Vagina (tissue), 2 donors: ENCODE measurements around the gene CTU2. TPM values are rescaled to one million over a fixed set of nuclear protein-coding genes. Genes with fewer than 3 reads are reported as not detected.

ENCODE experiments used
- DNase-seq, 2 donors: peaks; one replicate each; pipeline ENCODE4 v3.0.0-alpha.2; 2017; ENCODE audit errors: extremely low spot score in 2 of 2
- H3K27ac ChIP-seq: fragments of 200-600 bp; sonication (generic); one replicate; pipeline ENCODE4 v1.5.1; 2019
- H3K27me3 ChIP-seq: fragments of 200-600 bp; sonication (generic); one replicate; pipeline ENCODE4 v1.5.1; 2019
- H3K36me3 ChIP-seq, 2 donors: fragments of 200-600 bp; sonication (generic); one replicate each; pipeline ENCODE4 v1.5.1; 2017 to 2019
- H3K4me1 ChIP-seq: fragments of 200-600 bp; sonication (generic); one replicate; pipeline ENCODE4 v1.5.1; 2019
- H3K4me3 ChIP-seq, 2 donors: fragments of 200-600 bp; sonication (generic); 1 replicate in 1 of 2; 2 replicates in 1 of 2; pipeline ENCODE4 v1.5.1; 2016 to 2019
- H3K9me3 ChIP-seq: fragments of 200-600 bp; sonication (generic); one replicate; pipeline ENCODE4 v1.5.1; 2019
- POLR2A ChIP-seq, 2 donors: fragments of 450-650 bp; IDR thresholded peaks; one replicate each; pipeline ENCODE4 v1.6.1; 2017; ENCODE audit warnings: antibody characterized with exemption in 2 of 2, mild to moderate bottlenecking in 2 of 2, moderate library complexity in 2 of 2
- POLR2AphosphoS5 ChIP-seq, 2 donors: sonication (generic); formaldehyde crosslinking; IDR thresholded peaks; one replicate each; pipeline ENCODE4 v1.9.0; 2017; ENCODE audit warnings: antibody characterized with exemption in 2 of 2, mild to moderate bottlenecking in 2 of 2, low read depth in 1 of 2; ENCODE audit not compliant: insufficient read depth in 1 of 2
- intact Hi-C: fragments of 100-400 bp; cut with DNase I; formaldehyde crosslinking; loops from one replicate; pipeline ENCODE4 v1.15.1; 2023
- total RNA-seq: library from RNA; depleted of rRNA; stranded (reverse); fragments of >200 nt; gene quantifications from one replicate; pipeline ENCODE4 v1.2.3, GENCODE V29; 2016
- TF ChIP-seq, protein P1 (sequence below), 3 experiments: fragments of 450-650 bp in 2 of 3; fragments of 200-600 bp in 1 of 3; sonication (generic) in 1 of 3; IDR thresholded peaks; one replicate each; pipeline ENCODE4 v1.5.1; 2017 to 2019; ENCODE audit warnings: antibody characterized with exemption in 3 of 3, mild to moderate bottlenecking in 2 of 3, moderate library complexity in 2 of 3

The CTU2 gene
- total RNA-seq, 1 donor from 2014 or later = 7.9 TPM

- no peak overlapping the region for H3K27ac ChIP-seq
- intact Hi-C loops = no loop called here
- no peaks in the 10 kb centered on the region for H3K4me1 ChIP-seq
- H3K27me3 ChIP-seq = no peaks in the 10 kb centered on the region
- DNase-seq = no peak
- TF ChIP-seq POLR2A (IDR thresholded peaks at IDR 0.05) (no peak), POLR2AphosphoS5 (IDR thresholded peaks at IDR 0.05; ENCODE audit: insufficient read depth in 1 of 2, low read depth in 1 of 2) (no peak)
- TF ChIP-seq, protein P1, sequence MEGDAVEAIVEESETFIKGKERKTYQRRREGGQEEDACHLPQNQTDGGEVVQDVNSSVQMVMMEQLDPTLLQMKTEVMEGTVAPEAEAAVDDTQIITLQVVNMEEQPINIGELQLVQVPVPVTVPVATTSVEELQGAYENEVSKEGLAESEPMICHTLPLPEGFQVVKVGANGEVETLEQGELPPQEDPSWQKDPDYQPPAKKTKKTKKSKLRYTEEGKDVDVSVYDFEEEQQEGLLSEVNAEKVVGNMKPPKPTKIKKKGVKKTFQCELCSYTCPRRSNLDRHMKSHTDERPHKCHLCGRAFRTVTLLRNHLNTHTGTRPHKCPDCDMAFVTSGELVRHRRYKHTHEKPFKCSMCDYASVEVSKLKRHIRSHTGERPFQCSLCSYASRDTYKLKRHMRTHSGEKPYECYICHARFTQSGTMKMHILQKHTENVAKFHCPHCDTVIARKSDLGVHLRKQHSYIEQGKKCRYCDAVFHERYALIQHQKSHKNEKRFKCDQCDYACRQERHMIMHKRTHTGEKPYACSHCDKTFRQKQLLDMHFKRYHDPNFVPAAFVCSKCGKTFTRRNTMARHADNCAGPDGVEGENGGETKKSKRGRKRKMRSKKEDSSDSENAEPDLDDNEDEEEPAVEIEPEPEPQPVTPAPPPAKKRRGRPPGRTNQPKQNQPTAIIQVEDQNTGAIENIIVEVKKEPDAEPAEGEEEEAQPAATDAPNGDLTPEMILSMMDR (IDR thresholded peaks at IDR 0.05) = no peak
- H3K4me3 ChIP-seq = no peak overlapping the region
- H3K9me3 ChIP-seq = no peaks in the 10 kb centered on the region
- H3K36me3 ChIP-seq = peaks cover 0 to 51% of the 10 kb centered on the region in 2 donors
Measured at GRCh38 chr16:88714420-88715302, 8.4 kb downstream of the CTU2 start.

DNA sequence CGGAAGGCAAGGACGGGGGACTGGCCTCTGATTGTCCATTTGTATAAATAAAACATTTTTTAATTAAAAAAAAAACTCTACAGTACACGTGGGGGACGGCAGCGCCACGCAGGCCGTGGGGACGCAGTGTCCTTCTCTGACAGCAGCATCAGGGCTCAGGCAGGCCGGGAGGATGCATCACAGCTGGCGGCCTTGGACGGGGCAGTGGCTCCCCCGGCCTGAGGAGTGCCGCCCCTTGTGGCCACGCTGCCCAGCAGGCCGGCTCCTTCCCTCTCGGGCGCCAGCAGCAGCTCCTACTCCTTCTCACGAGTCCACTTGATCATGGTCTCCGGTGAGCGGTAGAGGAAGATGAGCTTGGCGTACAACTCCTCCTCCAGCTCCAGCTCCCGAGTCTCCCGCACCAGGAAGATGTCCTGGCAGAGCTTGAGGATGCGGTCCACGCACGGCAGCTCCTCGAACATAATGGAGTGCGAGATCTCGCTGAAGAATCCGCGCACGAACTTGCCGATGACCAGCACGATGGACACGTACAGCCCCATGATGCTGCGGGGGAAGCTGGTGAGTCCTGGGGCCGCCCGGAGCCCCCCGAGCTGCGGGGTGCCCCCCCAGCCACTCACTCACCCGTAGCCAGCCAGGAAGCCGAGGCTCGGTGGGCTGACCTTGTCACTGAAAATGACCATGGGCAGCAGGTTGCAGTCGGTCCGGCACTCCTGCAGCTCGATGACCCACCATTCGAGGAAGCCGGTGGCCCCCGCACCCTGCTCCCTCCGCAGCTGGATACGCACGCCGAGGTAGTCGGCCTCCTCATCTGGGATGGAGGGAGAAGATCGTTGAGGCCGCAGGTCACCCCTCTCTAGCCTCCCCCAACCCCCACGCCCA lies 9.2 kb downstream of the CTU2 start:
- intact Hi-C loops = no loop called here
- H3K27ac ChIP-seq = no peak overlapping the region
- H3K36me3 ChIP-seq = peaks cover 0 to 60% of the 10 kb centered on the region in 2 donors
- no peaks in the 10 kb centered on the region for H3K9me3 ChIP-seq
- no peak for DNase-seq
- TF ChIP-seq, protein P1 (IDR thresholded peaks at IDR 0.05) = no peak
- no peak for TF ChIP-seq POLR2A (IDR thresholded peaks at IDR 0.05)
- TF ChIP-seq POLR2AphosphoS5 (IDR thresholded peaks at IDR 0.05; ENCODE audit: insufficient read depth in 1 of 2, low read depth in 1 of 2) = no peak
- no peaks in the 10 kb centered on the region for H3K27me3 ChIP-seq
- no peaks in the 10 kb centered on the region for H3K4me1 ChIP-seq
- H3K4me3 ChIP-seq = no peak overlapping the region

DNA sequence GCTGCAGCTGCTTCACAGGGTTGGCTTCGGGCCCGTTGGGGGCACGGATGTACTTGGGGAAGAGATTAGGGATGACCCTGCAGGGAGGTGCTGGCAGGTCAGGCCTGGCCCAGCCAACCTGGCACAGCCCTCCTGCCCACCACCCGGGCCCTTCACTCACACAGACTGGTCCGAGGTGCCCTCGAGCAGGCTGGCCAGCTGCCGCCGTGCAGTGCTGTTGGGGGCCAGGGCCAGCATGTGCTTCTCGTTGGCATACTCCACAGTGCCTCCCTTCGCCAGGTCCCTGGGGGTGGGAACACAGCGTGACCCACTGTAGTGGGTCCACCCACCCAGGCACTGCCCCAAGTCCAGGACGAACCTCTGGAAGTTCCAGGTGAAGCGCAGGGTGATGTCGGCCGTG lies 9.9 kb downstream of the CTU2 start:
- H3K9me3 ChIP-seq = no peaks in the 10 kb centered on the region
- no peak overlapping the region for H3K4me3 ChIP-seq
- H3K4me1 ChIP-seq = no peaks in the 10 kb centered on the region
- no peak overlapping the region for H3K27ac ChIP-seq
- TF ChIP-seq POLR2AphosphoS5 (IDR thresholded peaks at IDR 0.05; ENCODE audit: insufficient read depth in 1 of 2, low read depth in 1 of 2) (no peak), POLR2A (IDR thresholded peaks at IDR 0.05) (no peak)
- TF ChIP-seq, protein P1 (IDR thresholded peaks at IDR 0.05) = no peak
- H3K36me3 ChIP-seq = peaks cover 0 to 67% of the 10 kb centered on the region in 2 donors
- intact Hi-C loops = no loop called here
- no peaks in the 10 kb centered on the region for H3K27me3 ChIP-seq
- no peak for DNase-seq

GRCh38 chr16:88716601-88717001 lies 10.3 kb downstream of the CTU2 start:
- Histone ChIP-seq H3K27me3 (no peaks in the 10 kb centered on the region), H3K4me3 (no peak overlapping the region), H3K27ac (no peak overlapping the region), H3K4me1 (no peaks in the 10 kb centered on the region), H3K36me3 (peaks cover 0 to 71% of the 10 kb centered on the region in 2 donors), H3K9me3 (no peaks in the 10 kb centered on the region)
- DNase-seq = no peak
- intact Hi-C loops = no loop called here
- TF ChIP-seq, protein P1 (IDR thresholded peaks at IDR 0.05) = no peak
- TF ChIP-seq POLR2A (IDR thresholded peaks at IDR 0.05) (no peak), POLR2AphosphoS5 (IDR thresholded peaks at IDR 0.05; ENCODE audit: insufficient read depth in 1 of 2, low read depth in 1 of 2) (no peak)
